HG02571 (cell line): ENCODE results near the gene ARHGEF2.

ENCODE experiments used
- ATAC-seq: cut with Tn5 transposase; IDR thresholded peaks from one replicate; pipeline ENCODE4 v1.9.1; 2021; ENCODE audit warnings: mild to moderate bottlenecking, moderate library complexity; ENCODE audit not compliant: unreplicated experiment

Gene ARHGEF2

DNA sequence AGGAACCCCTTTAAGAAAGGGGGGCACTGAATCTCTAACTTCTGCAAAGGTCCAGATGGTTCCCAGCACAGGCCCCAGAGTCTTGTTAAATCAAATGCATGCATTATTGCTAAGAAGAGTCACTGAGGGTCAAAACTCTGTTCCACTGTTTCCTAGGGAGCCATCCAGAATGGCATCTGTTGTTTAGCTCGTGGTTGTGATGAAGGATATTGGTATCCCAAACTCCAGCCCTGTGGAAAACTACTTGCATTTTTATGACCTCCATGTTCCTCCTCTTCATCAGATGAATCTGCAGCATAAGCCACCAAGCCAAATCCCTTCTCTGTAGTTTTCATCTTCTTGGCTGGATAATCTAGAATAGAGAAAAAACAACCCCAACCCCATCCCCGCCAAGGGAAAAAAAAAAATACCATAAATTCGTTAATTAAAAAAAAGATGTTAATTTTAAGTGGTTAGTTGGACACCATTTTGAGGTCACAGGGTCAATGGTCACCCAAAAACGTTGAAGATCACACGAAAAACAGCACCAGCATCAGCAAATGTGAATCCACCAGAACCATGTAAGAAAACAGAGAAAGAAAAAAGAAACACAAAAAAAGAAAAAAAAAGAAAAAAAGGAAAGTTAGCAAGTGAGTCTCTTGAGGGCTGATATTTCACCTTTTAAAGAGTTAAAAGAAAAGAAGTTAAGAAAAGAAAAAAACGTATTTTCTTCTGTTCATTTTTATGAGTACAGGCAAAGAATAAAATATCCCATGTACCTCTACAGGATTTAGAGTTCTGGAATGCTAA lies 64.2 kb downstream of the ARHGEF2 start:
- ATAC-seq: no peak

DNA sequence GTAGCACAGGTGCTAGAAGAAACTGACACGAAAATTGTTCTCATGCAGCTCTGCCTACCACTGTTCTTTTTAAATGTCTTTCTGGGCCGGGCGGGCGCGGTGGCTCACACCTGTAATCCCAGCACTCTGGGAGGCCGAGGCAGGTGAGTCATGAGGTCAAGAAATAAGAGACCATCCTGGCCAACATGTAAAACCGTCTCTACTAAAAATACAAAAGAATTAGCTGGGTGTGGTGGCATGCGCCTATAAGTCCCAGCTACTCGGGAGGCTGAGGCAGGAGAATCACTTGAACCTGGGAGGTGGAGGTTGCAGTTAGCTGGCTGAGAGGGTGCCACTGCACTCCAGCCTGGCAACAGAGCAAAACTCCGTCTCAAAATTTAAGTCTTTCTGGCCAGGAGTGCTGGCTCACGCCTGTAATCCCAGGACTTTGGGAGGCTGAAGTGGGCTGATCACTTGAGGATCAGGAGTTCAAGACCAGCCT lies 66.3 kb downstream of the ARHGEF2 start:
- peak; percentile 15 for ATAC-seq

DNA sequence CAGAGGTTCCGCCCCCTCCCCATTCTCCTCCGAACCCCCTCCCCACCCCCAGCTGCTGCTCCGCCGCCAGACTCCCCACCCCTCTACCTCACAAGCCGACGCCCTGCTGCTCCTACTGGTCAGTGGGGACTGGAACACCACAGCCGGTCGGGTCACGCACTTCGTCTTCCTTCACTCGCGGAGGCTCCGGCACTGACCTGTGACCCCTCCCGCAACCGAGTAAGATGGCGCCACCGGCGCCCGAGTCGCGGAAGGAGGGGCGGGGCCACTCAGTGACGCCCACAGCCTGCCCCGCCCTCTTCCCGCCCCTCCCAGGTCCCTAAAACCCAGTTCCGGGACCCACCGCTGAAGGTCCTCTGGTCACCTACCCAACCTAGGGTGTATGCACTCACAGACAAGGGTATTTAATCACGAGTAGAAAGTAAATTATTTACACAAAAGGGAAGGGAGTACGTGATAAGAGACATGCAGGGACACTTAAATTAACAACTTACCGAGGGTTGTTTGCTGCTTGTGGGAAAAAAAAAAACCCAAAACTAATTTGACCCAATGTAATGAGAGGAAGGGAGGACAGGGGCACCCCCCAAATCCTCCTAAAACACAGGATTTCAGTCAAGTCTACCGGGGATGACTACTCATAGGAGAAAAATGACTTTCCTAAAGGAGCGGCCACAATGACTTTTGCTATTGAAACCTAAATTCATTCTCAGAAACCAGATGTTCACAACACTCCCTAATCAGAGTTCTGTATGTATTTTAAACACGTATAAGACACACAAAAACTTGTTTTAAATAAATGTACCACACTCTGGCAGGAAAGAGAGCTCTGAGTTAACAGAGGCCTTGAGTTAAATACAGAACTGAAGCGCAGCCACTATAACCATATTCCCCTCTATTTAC lies 66.9 kb downstream of the ARHGEF2 start, which contains the start of gene RIT1:
Gene RIT1, minus strand, starts transcription at position 194 of the 900 bp plus-strand sequence. CDS start 588 bp downstream, outside the sequence.
- peak; percentile 69 for ATAC-seq

GRCh38 chr1:155910621-155911121 lies 67.7 kb downstream of the ARHGEF2 start:
- no peak for ATAC-seq

DNA sequence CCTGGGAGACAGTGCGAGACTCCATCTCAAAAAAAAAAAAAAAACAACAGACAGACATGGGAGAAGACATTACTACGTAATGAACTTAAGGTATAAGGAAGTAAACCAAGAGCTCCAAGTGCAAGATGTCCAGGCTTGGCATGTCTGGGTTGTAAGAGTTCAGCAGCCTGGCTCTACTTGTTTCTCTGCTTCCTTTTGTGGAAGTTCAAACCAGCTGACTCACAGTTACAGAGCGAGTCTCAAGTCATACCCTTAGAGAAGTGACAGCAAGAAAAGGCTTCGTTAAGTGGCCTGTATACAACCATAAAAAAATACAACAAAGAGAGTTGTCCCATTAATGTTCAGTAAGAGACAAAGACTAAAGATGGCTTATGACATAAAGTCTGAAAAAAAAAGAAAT lies 68.5 kb downstream of the ARHGEF2 start:
- no peak for ATAC-seq

DNA sequence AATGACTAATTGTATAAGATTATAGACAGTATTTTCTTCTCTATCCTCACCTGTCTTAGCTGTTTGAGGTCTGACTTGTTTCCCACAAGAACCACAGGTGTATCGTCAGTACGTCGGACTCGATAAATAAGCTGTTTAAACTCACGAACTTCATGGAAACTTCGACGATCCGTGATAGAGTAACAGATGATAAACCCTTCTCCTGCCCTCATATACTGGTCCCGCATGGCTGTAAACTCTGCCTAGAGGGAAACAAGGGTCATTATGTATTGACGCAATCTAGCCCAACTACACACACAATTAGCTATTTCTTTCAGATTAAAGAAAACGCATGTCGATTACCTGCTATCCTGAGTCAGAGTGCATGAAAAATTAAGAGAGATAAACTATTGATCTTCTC lies 74.1 kb downstream of the ARHGEF2 start:
- ATAC-seq: no peak

DNA sequence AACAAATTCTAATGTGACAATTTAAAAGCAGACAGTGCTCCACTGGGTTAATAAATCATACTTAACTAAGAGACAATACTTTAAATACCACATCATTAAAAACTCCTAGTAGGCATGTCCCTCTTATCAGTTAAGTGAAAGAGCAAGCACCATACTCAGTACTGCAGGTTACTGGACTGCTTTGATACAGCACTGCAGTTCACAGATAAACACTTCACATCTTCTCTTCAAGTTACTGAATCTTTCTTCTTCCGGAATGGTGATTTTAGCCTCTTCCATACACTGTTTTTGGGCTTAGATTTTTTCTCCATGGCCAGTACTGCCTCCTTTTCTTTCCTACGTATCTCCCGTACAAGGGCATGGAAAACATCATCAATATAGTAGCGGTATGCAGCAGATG lies 78.2 kb downstream of the ARHGEF2 start:
- no peak for ATAC-seq

DNA sequence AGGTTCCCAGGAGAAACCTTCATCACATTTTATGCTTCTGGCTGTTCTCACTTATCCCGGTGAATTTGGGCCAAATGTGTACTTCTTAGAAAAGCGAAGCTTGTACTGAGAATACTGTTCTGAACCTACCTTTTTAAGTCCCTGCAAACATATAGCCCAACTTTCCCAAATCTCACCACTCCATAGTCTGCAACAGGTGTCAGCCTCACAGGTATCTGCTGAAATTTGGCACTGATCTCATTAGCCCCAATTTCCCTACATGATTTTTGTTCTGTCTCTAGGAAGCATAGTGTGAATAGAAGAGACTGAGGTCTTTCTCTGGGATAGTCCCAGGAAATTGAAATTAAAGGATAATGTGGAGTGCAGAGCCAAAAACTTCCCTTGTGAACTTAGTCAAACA lies 78.7 kb downstream of the ARHGEF2 start:
- no peak for ATAC-seq

GRCh38 chr1:155898888-155899287 lies 79.5 kb downstream of the ARHGEF2 start:
- no peak for ATAC-seq

DNA sequence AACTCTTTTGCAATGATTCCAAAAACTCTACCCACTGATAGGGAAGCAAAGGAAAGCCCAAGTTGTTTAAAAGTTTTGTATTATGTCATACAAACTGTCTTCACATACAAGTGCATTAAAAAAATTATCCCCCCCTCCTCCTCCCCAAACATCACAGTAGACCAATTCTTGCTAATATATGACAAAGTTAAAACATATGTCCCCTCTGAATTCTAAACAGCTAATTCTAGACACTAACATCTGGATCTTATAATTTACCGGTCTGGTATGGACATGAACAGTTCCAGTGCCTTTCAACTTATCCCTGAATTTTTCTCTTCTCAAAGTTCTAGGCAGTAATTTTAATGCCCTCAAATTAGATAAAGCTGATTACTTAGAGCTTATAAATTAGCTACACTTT lies 80.6 kb downstream of the ARHGEF2 start:
- no peak for ATAC-seq
